WTC11 (cell line): ENCODE measurements around the gene NAA80. TPM values are rescaled to one million over a fixed set of nuclear protein-coding genes. Genes with fewer than 3 reads are reported as not detected.

Experiments used
- AFF4 ChIP-seq: sonication (generic); formaldehyde crosslinking; IDR thresholded peaks from 2 replicates; pipeline ENCODE4 v1.8.1; 2023; ENCODE audit warnings: mild to moderate bottlenecking, missing genetic modification reagents, borderline replicate concordance
- E2F5 ChIP-seq: sonication (generic); formaldehyde crosslinking; IDR thresholded peaks from 2 replicates; pipeline ENCODE4 v1.8.1; 2022; ENCODE audit warnings: mild to moderate bottlenecking, moderate library complexity, missing genetic modification reagents
- ELF4 ChIP-seq: sonication (generic); formaldehyde crosslinking; IDR thresholded peaks from 2 replicates; pipeline ENCODE4 v1.8.1; 2022; ENCODE audit warnings: low read depth, mild to moderate bottlenecking, moderate library complexity, missing genetic modification reagents
- GABPB1 ChIP-seq: sonication (generic); formaldehyde crosslinking; IDR thresholded peaks from 2 replicates; pipeline ENCODE4 v1.8.1; 2023; ENCODE audit warnings: mild to moderate bottlenecking, missing genetic modification reagents
- HMGXB4 ChIP-seq: sonication (generic); formaldehyde crosslinking; IDR thresholded peaks from 2 replicates; pipeline ENCODE4 v1.8.1; 2023; ENCODE audit warnings: mild to moderate bottlenecking, moderate library complexity, missing genetic modification reagents
- IRF2 ChIP-seq: sonication (generic); formaldehyde crosslinking; IDR thresholded peaks from 2 replicates; pipeline ENCODE4 v1.8.0; 2022; ENCODE audit warnings: low read depth, missing genetic modification reagents, borderline replicate concordance
- JAZF1 ChIP-seq: fragments of 250-450 bp; sonication (Bioruptor Pico); IDR thresholded peaks from 2 replicates; pipeline ENCODE4 v1.9.0; 2021; ENCODE audit warnings: moderate library complexity, mild to moderate bottlenecking, inconsistent platforms
- JUN ChIP-seq: sonication (generic); formaldehyde crosslinking; IDR thresholded peaks from 2 replicates; pipeline ENCODE4 v1.8.0; 2023; ENCODE audit warnings: mild to moderate bottlenecking, missing genetic modification reagents
- KAT7 ChIP-seq: sonication (generic); formaldehyde crosslinking; IDR thresholded peaks from 2 replicates; pipeline ENCODE4 v1.8.1; 2023; ENCODE audit warnings: missing genetic modification reagents, mild to moderate bottlenecking, borderline replicate concordance
- NR1H2 ChIP-seq: sonication (generic); formaldehyde crosslinking; IDR thresholded peaks from 2 replicates; pipeline ENCODE4 v1.9.0; 2021; ENCODE audit warnings: mild to moderate bottlenecking, moderate library complexity, missing genetic modification reagents
- OVOL2 ChIP-seq: fragments of 250-450 bp; sonication (Bioruptor Pico); IDR thresholded peaks from 2 replicates; pipeline ENCODE4 v1.9.0; 2021; ENCODE audit warnings: mild to moderate bottlenecking, borderline replicate concordance
- PRDM15 ChIP-seq: sonication (generic); formaldehyde crosslinking; IDR thresholded peaks from 2 replicates; pipeline ENCODE4 v1.8.0; 2022; ENCODE audit warnings: missing genetic modification reagents
- RORB ChIP-seq: fragments of 250-450 bp; sonication (Bioruptor Pico); IDR thresholded peaks from 2 replicates; pipeline ENCODE4 v1.9.0; 2021; ENCODE audit warnings: mild to moderate bottlenecking
- SMAD3 ChIP-seq: sonication (generic); formaldehyde crosslinking; IDR thresholded peaks from 2 replicates; pipeline ENCODE4 v1.8.0; 2022; ENCODE audit warnings: missing genetic modification reagents, mild to moderate bottlenecking, borderline replicate concordance
- SMAD4 ChIP-seq: sonication (generic); formaldehyde crosslinking; IDR thresholded peaks from 2 replicates; pipeline ENCODE4 v1.8.0; 2022; ENCODE audit warnings: mild to moderate bottlenecking, missing genetic modification reagents
- SOX15 ChIP-seq: fragments of 250-450 bp; sonication (Bioruptor Pico); IDR thresholded peaks from 2 replicates; pipeline ENCODE4 v1.9.0; 2021; ENCODE audit warnings: mild to moderate bottlenecking
- SP1 ChIP-seq: sonication (generic); formaldehyde crosslinking; conservative IDR thresholded peaks from 2 replicates; pipeline ENCODE4 v1.8.1; 2022; ENCODE audit warnings: missing genetic modification reagents
- TEAD1 ChIP-seq: sonication (generic); formaldehyde crosslinking; IDR thresholded peaks from 2 replicates; pipeline ENCODE4 v1.8.0; 2022; ENCODE audit warnings: mild to moderate bottlenecking, missing genetic modification reagents
- TP53 ChIP-seq: sonication (generic); formaldehyde crosslinking; IDR thresholded peaks from 2 replicates; pipeline ENCODE4 v1.8.1; 2023; ENCODE audit warnings: mild to moderate bottlenecking, missing genetic modification reagents
- ZNF138 ChIP-seq: sonication (generic); formaldehyde crosslinking; conservative IDR thresholded peaks from 2 replicates; pipeline ENCODE4 v1.8.1; 2022; ENCODE audit warnings: mild to moderate bottlenecking, moderate library complexity, missing genetic modification reagents
- ZNF671 ChIP-seq: fragments of 250-450 bp; sonication (Bioruptor Pico); IDR thresholded peaks from 2 replicates; pipeline ENCODE4 v1.8.0; 2021; ENCODE audit warnings: mild to moderate bottlenecking
- total RNA-seq: library from RNA; stranded (reverse); gene quantifications from 3 replicates; pipeline ENCODE4 v1.2.3, GENCODE V29; 2021
- TF ChIP-seq, protein P1 (sequence below): sonication (generic); formaldehyde crosslinking; IDR thresholded peaks from 2 replicates; pipeline ENCODE4 v1.8.1; 2022; ENCODE audit warnings: low read depth, missing genetic modification reagents, borderline replicate concordance
- TF ChIP-seq, protein P2 (sequence below): fragments of 250-450 bp; sonication (Bioruptor Pico); conservative IDR thresholded peaks from 2 replicates; pipeline ENCODE4 v1.9.0; 2021; ENCODE audit warnings: mild to moderate bottlenecking

Gene NAA80
- total RNA-seq, 1 experiment from 2014 or later, result 17.3 TPM

DNA sequence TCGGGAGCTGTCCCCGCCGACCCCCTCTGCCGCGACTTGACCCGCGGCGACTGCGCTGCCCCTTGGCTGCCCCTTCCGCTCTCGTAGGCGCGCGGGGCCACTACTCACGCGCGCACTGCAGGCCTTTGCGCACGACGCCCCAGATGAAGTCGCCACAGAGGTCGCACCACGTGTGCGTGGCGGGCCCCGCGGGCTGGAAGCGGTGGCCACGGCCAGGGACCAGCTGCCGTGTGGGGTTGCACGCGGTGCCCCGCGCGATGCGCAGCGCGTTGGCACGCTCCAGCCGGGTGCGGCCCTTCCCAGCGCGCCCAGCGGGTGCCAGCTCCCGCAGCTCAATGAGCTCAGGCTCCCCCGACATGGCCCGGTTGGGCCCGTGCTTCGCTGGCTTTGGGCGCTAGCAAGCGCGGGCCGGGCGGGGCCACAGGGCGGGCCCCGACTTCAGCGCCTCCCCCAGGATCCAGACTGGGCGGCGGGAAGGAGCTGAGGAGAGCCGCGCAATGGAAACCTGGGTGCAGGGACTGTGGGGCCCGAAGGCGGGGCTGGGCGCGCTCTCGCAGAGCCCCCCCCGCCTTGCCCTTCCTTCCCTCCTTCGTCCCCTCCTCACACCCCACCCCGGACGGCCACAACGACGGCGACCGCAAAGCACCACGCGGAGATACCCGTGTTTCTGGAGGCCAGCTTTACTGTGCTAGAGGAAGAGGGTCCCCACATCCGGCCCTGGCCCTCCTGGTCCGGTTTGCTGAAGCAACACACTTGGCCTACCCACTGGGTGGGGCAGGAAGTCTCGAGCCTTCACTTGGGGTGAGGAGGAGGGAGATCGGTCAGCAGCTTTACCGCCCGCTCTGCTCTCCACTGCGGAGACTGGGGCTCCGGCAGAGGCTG, 41.5 kb upstream of the NAA80 start, which contains the start of gene RASSF1 (continued):
- TF ChIP-seq JUN (CRISPR knock-in tag) (0 out of 2 replicates have a peak, but pooled peaks have one; percentile 56), E2F5 (CRISPR knock-in tag) (peak; percentile 85; the same call in 1 of the 2 replicates), OVOL2 (CRISPR knock-in tag) (no peak), PRDM15 (CRISPR knock-in tag) (peak; percentile 24; the same call in 1 of the 2 replicates), TEAD1 (0 out of 2 replicates have a peak, but pooled peaks have one; percentile 67), ZNF138 (CRISPR knock-in tag) (no peak), SMAD3 (CRISPR knock-in tag) (0 out of 2 replicates have a peak, but pooled peaks have one; percentile 30), NR1H2 (CRISPR knock-in tag) (no peak), JAZF1 (CRISPR knock-in tag) (no peak), ZNF671 (CRISPR knock-in tag) (no peak), HMGXB4 (CRISPR knock-in tag) (no peak; the same call in 1 of the 2 replicates), ELF4 (CRISPR knock-in tag) (no peak), GABPB1 (CRISPR knock-in tag) (no peak), RORB (no peak), IRF2 (CRISPR knock-in tag) (no peak), AFF4 (CRISPR knock-in tag) (no peak), TP53 (peak; percentile 61), SOX15 (CRISPR knock-in tag) (no peak), KAT7 (CRISPR knock-in tag) (no peak), SMAD4 (CRISPR knock-in tag) (no peak), SP1 (CRISPR knock-in tag) (peak; percentile 60)
- TF ChIP-seq, protein P1, sequence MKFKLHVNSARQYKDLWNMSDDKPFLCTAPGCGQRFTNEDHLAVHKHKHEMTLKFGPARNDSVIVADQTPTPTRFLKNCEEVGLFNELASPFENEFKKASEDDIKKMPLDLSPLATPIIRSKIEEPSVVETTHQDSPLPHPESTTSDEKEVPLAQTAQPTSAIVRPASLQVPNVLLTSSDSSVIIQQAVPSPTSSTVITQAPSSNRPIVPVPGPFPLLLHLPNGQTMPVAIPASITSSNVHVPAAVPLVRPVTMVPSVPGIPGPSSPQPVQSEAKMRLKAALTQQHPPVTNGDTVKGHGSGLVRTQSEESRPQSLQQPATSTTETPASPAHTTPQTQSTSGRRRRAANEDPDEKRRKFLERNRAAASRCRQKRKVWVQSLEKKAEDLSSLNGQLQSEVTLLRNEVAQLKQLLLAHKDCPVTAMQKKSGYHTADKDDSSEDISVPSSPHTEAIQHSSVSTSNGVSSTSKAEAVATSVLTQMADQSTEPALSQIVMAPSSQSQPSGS (CRISPR knock-in tag), result no peak
- TF ChIP-seq, protein P2, sequence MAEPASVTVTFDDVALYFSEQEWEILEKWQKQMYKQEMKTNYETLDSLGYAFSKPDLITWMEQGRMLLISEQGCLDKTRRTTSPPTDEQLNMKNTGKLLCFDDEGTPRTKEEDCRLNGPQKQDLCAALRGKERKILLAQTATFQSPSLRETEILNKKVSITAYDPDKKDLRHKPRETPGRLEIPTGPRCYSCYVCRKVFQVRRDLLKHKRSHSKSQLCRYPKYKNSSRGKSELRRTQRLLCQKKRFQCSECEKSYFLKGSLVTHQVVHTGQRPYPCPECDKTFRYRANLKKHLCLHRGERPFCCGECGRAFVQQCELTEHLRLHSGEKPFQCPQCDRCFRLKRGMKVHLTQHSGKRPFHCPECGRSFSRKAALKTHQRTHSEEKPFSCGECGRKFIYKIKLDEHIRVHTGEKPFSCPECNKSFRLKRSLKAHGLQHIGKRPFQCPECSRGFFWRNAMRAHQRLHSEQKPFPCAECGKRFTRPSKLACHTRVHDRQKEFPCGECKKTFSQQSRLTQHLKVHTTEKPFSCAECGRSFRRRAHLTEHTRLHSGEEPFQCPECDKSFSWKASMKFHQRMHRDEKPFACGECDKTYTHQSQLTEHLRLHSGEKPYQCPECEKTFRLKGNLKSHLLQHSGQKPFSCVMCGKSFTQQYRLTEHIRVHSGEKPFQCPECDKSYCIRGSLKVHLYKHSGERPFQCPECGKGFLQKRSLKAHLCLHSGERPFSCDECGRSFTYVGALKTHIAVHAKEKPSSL (CRISPR knock-in tag), result no peak
